Ishikawa (cell line): Measurements from ENCODE around the gene PRR5L.
A peak's percentile ranks its signal among the peaks of the same experiment; 100 is the strongest.

ENCODE experiments used
- CEBPB ChIP-seq: IDR thresholded peaks from 2 replicates; pipeline ENCODE4 v1.6.1; 2012
- CREB1 ChIP-seq: IDR thresholded peaks from 2 replicates; pipeline ENCODE4 v1.6.1; 2012; ENCODE audit warnings: low read depth
- EGR1 ChIP-seq: IDR thresholded peaks from 2 replicates; pipeline ENCODE4 v1.6.1; 2012
- EP300 ChIP-seq: IDR thresholded peaks from 2 replicates; pipeline ENCODE4 v1.6.1; 2012; ENCODE audit warnings: borderline replicate concordance
- FOXM1 ChIP-seq: IDR thresholded peaks from 2 replicates; pipeline ENCODE4 v1.6.1; 2012; ENCODE audit warnings: low read depth, borderline replicate concordance
- MAX ChIP-seq: IDR thresholded peaks from 2 replicates; pipeline ENCODE4 v1.6.1; 2012
- NFIC ChIP-seq: IDR thresholded peaks from 2 replicates; pipeline ENCODE4 v1.6.1; 2012
- RAD21 ChIP-seq: IDR thresholded peaks from 2 replicates; pipeline ENCODE4 v1.6.1; 2012; ENCODE audit warnings: low read depth
- REST ChIP-seq: IDR thresholded peaks from 2 replicates; pipeline ENCODE4 v1.6.1; 2012; ENCODE audit warnings: low read depth, mild to moderate bottlenecking
- TAF1 ChIP-seq: IDR thresholded peaks from 2 replicates; pipeline ENCODE4 v1.6.1; 2012; ENCODE audit warnings: low read depth, mild to moderate bottlenecking
- TCF12 ChIP-seq: IDR thresholded peaks from 2 replicates; pipeline ENCODE4 v1.6.1; 2012; ENCODE audit warnings: low read depth
- TEAD4 ChIP-seq: IDR thresholded peaks from 2 replicates; pipeline ENCODE4 v1.6.1; 2012
- USF1 ChIP-seq: IDR thresholded peaks from 2 replicates; pipeline ENCODE4 v1.6.1; 2012
- YY1 ChIP-seq: IDR thresholded peaks from 2 replicates; pipeline ENCODE4 v1.6.1; 2012; ENCODE audit warnings: low read depth
- ZBTB7A ChIP-seq: IDR thresholded peaks from 2 replicates; pipeline ENCODE4 v1.6.1; 2012; ENCODE audit warnings: low read depth

The PRR5L gene

GRCh38 chr11:36455658-36456111, 159.6 kb downstream of the PRR5L start:
- 0 out of 2 replicates have a peak, but pooled peaks have one; percentile 39 for TF ChIP-seq YY1
- no peak for TF ChIP-seq USF1
- TF ChIP-seq EGR1 = no peak
- no peak for TF ChIP-seq RAD21
- TF ChIP-seq TCF12 = no peak
- TF ChIP-seq REST = no peak
- TF ChIP-seq NFIC = no peak
- no peak for TF ChIP-seq ZBTB7A
- TF ChIP-seq CREB1 = no peak
- peak; percentile 21; the same call in 1 of the 2 replicates for TF ChIP-seq MAX
- TF ChIP-seq EP300 = no peak
- TF ChIP-seq TAF1 = no peak
- no peak for TF ChIP-seq FOXM1
- 0 out of 2 replicates have a peak, but pooled peaks have one; percentile 5 for TF ChIP-seq TEAD4
- TF ChIP-seq CEBPB = no peak

- 0 out of 2 replicates have a peak, but pooled peaks have one; percentile 1 for TF ChIP-seq MAX
- TF ChIP-seq NFIC = no peak
Observed at GRCh38 chr11:36456156-36456555, 160.1 kb downstream of the PRR5L start.

- TF ChIP-seq CREB1 (no peak), MAX (no peak)
Observed at GRCh38 chr11:36458129-36458915, 162.2 kb downstream of the PRR5L start.

- no peak for TF ChIP-seq RAD21
- TF ChIP-seq CREB1 = no peak
- TF ChIP-seq TAF1 = no peak
- no peak for TF ChIP-seq EP300
- TF ChIP-seq CEBPB = no peak
- no peak for TF ChIP-seq FOXM1
- TF ChIP-seq NFIC = no peak
Observed at GRCh38 chr11:36459046-36459445, 163.0 kb downstream of the PRR5L start.

GRCh38 chr11:36460220-36460619, 164.1 kb downstream of the PRR5L start:
- TF ChIP-seq FOXM1 (no peak), REST (no peak), EGR1 (no peak), EP300 (no peak), NFIC (no peak), CREB1 (no peak), TEAD4 (no peak), YY1 (no peak)

GRCh38 chr11:36462321-36462720, 166.2 kb downstream of the PRR5L start:
- TF ChIP-seq REST (no peak), TAF1 (no peak), TCF12 (no peak), EGR1 (no peak), MAX (no peak), FOXM1 (no peak), USF1 (no peak), CREB1 (no peak), RAD21 (no peak), ZBTB7A (no peak), EP300 (no peak), TEAD4 (no peak), CEBPB (no peak), NFIC (no peak), YY1 (no peak)
